A549 (cell line): Measurements from ENCODE around the gene SLC39A11.

Experiments used
- MAX ChIP-seq: IDR thresholded peaks from 2 replicates; pipeline ENCODE4 v1.6.1; 2012
- RAD21 ChIP-seq, 2 experiments: fragments of >200 bp in 1 of 2; sonication (Bioruptor Twin) in 1 of 2; formaldehyde crosslinking in 1 of 2; IDR thresholded peaks in 1 of 2; conservative IDR thresholded peaks in 1 of 2; 2 replicates in 1 of 2; 3 replicates in 1 of 2; pipeline ENCODE4 v1.6.1; 2012 to 2018; ENCODE audit warnings: inconsistent platforms in 1 of 2
- TF ChIP-seq, protein P1 (sequence below): fragments of >200 bp; sonication (Bioruptor Twin); formaldehyde crosslinking; IDR thresholded peaks from 3 replicates; pipeline ENCODE4 v1.5.1; 2016

DNA sequence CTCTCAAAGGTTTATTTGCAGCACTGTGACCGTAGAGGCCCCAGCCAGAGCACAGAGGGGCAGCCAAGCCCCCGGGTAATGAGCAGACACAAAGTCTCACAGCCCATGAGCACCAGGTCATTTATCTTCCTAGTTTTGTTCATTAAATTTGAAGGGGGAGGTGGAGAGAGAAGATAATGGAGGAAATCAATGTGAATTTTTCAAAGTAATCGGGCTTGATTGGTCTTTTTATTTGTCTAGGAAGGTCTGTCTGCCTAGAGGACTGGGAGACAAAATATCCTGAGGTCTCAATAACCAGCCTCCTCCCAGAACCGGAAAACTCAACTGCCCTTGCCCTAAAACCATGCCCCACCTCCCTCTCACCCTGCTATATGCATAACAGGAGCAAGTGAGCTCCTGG is 189.0 kb downstream of the SLC39A11 start:
- TF ChIP-seq, protein P1, sequence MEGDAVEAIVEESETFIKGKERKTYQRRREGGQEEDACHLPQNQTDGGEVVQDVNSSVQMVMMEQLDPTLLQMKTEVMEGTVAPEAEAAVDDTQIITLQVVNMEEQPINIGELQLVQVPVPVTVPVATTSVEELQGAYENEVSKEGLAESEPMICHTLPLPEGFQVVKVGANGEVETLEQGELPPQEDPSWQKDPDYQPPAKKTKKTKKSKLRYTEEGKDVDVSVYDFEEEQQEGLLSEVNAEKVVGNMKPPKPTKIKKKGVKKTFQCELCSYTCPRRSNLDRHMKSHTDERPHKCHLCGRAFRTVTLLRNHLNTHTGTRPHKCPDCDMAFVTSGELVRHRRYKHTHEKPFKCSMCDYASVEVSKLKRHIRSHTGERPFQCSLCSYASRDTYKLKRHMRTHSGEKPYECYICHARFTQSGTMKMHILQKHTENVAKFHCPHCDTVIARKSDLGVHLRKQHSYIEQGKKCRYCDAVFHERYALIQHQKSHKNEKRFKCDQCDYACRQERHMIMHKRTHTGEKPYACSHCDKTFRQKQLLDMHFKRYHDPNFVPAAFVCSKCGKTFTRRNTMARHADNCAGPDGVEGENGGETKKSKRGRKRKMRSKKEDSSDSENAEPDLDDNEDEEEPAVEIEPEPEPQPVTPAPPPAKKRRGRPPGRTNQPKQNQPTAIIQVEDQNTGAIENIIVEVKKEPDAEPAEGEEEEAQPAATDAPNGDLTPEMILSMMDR, result no peak
- TF ChIP-seq MAX (no peak), RAD21 (conservative IDR thresholded peaks at IDR 0.05 in 1 of 2, IDR thresholded peaks at IDR 0.05 in 1 of 2) (no peak)
